Tibial nerve (tissue), 4 donors: Measurements from ENCODE around the gene INPP5A. TPM values are rescaled to one million over a fixed set of nuclear protein-coding genes. Genes with fewer than 3 reads are reported as not detected.

Source experiments
- DNase-seq, 2 donors: peaks; one replicate each; pipeline ENCODE4 v3.0.0-alpha.2; 2019; ENCODE audit warnings: low spot score in 2 of 2
- H3K27ac ChIP-seq, 4 donors: fragments of 200-600 bp; sonication (generic) in 3 of 4; one replicate each; pipeline ENCODE4 v1.5.1; 2017 to 2019; ENCODE audit warnings: mild to moderate bottlenecking in 1 of 4
- H3K27me3 ChIP-seq, 2 donors: fragments of 200-600 bp; sonication (generic) in 1 of 2; one replicate each; pipeline versions ENCODE4 v1.5.1 to v1.6.0; 2017 to 2019
- H3K36me3 ChIP-seq, 3 donors: fragments of 200-600 bp; sonication (generic); one replicate each; pipeline ENCODE4 v1.5.1; 2018 to 2019
- H3K4me1 ChIP-seq, 4 donors: fragments of 200-600 bp; sonication (generic) in 3 of 4; one replicate each; pipeline ENCODE4 v1.5.1; 2017 to 2019
- H3K4me3 ChIP-seq, 4 donors: fragments of 200-600 bp; sonication (generic) in 3 of 4; one replicate each; pipeline ENCODE4 v1.5.1; 2017 to 2019; ENCODE audit warnings: mild to moderate bottlenecking in 1 of 4, moderate library complexity in 1 of 4
- H3K9me3 ChIP-seq, 4 donors: fragments of 200-600 bp; sonication (generic) in 3 of 4; one replicate each; pipeline ENCODE4 v1.5.1; 2017 to 2019
- EP300 ChIP-seq, 2 donors: sonication (generic); formaldehyde crosslinking; IDR thresholded peaks; one replicate each; pipeline ENCODE4 v1.6.1; 2017; ENCODE audit warnings: antibody characterized with exemption in 2 of 2, mild to moderate bottlenecking in 1 of 2
- POLR2A ChIP-seq, 2 donors: fragments of 450-650 bp; IDR thresholded peaks; one replicate each; pipeline ENCODE4 v1.6.1; 2017; ENCODE audit warnings: antibody characterized with exemption in 2 of 2, mild to moderate bottlenecking in 2 of 2, moderate library complexity in 2 of 2
- WGBS, 2 donors: methylation state at CpG; one replicate each; pipeline ENCODE4 v1.1.5; 2018; 5-methylcytosine and 5-hydroxymethylcytosine counted together
- total RNA-seq, 4 donors: library from RNA; depleted of rRNA; stranded (reverse); fragments of >200 nt; gene quantifications; one replicate each; pipeline ENCODE4 v1.1.0, GENCODE V29; 2016
- TF ChIP-seq, protein P1 (sequence below), 5 experiments: fragments of 200-600 bp in 3 of 5; fragments of 450-650 bp in 2 of 5; sonication (generic) in 3 of 5; IDR thresholded peaks; one replicate each; pipeline ENCODE4 v1.5.1; 2016 to 2019; ENCODE audit warnings: antibody characterized with exemption in 5 of 5, mild to moderate bottlenecking in 3 of 5, moderate library complexity in 2 of 5

INPP5A gene
- total RNA-seq, 4 donors from 2014 or later, result 73.8 to 101 (median 86.2) TPM

DNA sequence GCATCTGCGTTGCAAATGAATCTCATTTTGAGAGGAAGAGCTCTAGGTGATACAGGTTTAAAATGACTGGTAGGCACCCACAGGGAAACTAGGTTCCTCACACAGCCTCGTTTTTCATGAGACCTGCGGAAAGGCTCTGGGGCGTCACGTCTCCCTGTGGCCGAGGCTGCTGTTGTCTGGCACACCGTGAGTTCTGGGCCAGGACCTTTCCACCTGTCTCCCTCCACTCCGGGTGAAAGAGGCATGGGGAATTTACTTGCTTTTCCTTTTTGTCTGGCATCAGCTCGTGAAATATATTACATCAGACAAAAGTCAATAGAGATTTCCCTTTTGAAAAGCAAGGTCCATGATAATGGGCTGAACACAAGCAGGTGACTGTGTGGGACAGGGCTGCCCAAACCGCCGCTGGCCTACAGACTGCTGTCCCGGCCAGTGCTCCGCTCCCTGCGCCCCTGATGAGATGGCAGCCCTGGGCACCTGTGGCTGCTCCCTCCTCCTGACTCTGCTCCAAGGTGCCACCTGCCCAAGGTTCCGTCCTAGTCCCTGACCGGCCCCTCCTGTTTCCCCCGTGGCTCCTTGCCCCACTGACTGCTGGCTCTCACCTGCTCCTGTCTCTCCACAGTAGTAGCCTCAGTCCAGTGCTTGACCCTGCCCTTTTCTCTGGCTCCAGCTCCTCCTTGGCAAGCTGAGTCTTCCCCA, 138.8 kb downstream of the INPP5A start:
- Histone ChIP-seq H3K9me3 (no peaks in the 10 kb centered on the region), H3K4me1 (no peaks in the 10 kb centered on the region), H3K4me3 (no peak overlapping the region), H3K27ac (no peak overlapping the region), H3K27me3 (no peaks in the 10 kb centered on the region), H3K36me3 (peaks cover 0 to 10% (median 0%) of the 10 kb centered on the region in 3 donors)
- DNase-seq, result no peak
- 87 to 92% methylated on average over 17 of the region's 17 CpGs for WGBS, 2 donors
- TF ChIP-seq POLR2A (IDR thresholded peaks at IDR 0.05) (no peak), EP300 (IDR thresholded peaks at IDR 0.05) (no peak)
- TF ChIP-seq, protein P1, sequence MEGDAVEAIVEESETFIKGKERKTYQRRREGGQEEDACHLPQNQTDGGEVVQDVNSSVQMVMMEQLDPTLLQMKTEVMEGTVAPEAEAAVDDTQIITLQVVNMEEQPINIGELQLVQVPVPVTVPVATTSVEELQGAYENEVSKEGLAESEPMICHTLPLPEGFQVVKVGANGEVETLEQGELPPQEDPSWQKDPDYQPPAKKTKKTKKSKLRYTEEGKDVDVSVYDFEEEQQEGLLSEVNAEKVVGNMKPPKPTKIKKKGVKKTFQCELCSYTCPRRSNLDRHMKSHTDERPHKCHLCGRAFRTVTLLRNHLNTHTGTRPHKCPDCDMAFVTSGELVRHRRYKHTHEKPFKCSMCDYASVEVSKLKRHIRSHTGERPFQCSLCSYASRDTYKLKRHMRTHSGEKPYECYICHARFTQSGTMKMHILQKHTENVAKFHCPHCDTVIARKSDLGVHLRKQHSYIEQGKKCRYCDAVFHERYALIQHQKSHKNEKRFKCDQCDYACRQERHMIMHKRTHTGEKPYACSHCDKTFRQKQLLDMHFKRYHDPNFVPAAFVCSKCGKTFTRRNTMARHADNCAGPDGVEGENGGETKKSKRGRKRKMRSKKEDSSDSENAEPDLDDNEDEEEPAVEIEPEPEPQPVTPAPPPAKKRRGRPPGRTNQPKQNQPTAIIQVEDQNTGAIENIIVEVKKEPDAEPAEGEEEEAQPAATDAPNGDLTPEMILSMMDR (IDR thresholded peaks at IDR 0.05), result no peak

DNA sequence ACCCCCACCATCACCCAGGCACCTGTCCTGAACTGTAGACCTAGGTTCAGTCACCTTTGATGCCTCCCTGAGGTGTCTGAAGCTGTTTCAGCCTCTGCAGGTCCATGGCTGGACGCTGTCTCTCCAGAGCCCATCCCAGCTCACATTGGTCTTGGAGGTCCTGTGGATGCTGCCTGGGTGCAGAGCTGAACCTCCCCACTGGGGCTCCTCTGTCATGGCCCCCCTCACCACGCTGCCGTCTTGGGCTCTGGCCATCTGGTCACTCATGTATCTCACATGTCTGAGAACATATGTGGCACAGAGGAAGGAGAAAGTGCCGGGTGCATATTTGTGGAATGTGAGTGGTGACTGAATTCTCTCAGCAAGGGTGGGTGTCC, 139.5 kb downstream of the INPP5A start:
- no peak overlapping the region for H3K4me3 ChIP-seq
- peaks cover 0 to 10% (median 0%) of the 10 kb centered on the region in 3 donors for H3K36me3 ChIP-seq
- no peak for TF ChIP-seq EP300 (IDR thresholded peaks at IDR 0.05)
- TF ChIP-seq, protein P1 (IDR thresholded peaks at IDR 0.05), result no peak
- no peak for TF ChIP-seq POLR2A (IDR thresholded peaks at IDR 0.05)
- no peaks in the 10 kb centered on the region for H3K27me3 ChIP-seq
- H3K27ac ChIP-seq, result no peak overlapping the region
- no peak for DNase-seq
- H3K9me3 ChIP-seq, result no peaks in the 10 kb centered on the region
- WGBS, 2 donors, result 90 to 96% methylated on average over 4 of the region's 4 CpGs
- H3K4me1 ChIP-seq, result no peaks in the 10 kb centered on the region

DNA sequence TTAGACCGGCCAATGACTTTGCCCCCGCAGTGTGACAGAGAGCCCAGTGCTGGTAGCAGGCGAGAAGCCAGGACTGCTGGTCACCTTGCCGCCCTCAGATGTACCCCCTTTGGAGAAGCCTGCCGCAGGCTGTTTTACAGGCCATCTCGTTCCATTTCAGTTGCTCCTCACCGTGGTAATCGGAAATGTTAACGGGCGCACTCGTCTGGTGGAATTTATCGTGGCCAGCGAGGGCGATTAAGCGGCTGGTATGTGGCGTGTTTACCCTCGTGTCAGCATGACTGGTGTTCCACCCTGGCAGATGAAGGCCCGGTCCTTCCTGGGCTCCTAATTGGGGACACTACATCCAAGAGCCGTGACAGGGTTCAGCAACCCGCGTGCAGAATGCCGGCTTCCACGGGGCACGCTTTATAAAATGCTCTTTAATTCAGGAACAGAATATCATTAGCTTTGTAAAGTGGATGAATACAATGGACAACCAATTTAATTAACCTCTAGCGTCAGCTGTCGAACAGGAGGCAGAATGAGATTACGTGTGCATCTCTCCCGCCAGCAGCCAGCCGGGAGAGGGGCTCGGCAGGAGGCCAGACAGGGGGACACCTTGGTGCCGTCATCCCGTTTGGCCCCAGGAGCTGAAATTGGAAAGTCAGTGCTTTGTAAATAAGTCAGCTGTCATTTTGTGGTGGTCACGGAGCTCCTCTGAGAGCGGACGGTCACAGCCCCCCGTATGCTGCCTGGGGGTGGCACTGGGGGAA, 140.1 kb downstream of the INPP5A start:
- 92 to 94% methylated on average over 36 of the region's 36 CpGs for WGBS, 2 donors
- Histone ChIP-seq H3K36me3 (peaks cover 0 to 10% (median 0%) of the 10 kb centered on the region in 3 donors), H3K4me3 (no peak overlapping the region), H3K9me3 (no peaks in the 10 kb centered on the region), H3K27ac (no peak overlapping the region), H3K4me1 (no peaks in the 10 kb centered on the region), H3K27me3 (no peaks in the 10 kb centered on the region)
- TF ChIP-seq EP300 (IDR thresholded peaks at IDR 0.05), result no peak
- no peak for TF ChIP-seq POLR2A (IDR thresholded peaks at IDR 0.05)
- TF ChIP-seq, protein P1 (IDR thresholded peaks at IDR 0.05), result no peak
- DNase-seq, result no peak

DNA sequence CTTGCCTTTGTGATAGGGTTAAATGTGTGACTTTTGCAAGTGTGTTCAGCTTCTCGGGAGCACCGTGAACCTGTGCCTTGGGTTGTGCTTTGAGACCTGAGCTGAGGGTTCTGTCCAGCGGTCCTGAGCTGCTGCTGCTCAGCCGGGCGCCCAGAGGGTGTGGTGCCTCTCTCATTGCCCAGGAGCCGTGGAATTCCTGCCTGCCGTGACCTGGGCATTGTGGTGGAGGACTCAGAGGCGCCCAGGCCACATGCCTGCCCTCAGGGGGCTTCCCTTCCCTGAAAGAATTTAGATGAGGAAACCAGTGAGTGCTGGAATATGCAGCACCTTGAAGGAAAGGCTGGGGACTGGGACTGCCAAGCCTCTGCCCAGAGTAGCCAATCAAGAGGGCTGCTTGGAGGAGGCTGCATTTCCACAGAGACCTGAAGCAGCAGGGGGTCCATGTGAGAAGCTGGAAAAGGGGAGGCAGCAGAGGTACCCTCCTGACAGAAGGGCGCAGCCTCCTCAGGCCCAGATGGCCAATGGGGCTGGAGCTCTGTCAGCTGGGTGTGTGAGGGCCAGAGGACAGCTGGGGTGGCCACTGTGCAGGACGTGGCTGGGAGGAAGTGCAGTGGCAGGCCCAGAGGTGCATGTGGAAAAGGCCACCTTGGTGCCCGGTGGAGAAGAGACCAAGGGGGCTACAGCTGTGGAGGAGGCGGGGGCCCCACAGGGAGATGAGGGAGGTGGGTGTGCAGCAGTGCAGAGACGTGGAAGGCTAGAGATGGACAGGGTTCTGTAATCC, 141.0 kb downstream of the INPP5A start:
- no peak overlapping the region for H3K4me3 ChIP-seq
- H3K27me3 ChIP-seq, result no peaks in the 10 kb centered on the region
- no peak for DNase-seq
- TF ChIP-seq POLR2A (IDR thresholded peaks at IDR 0.05), result no peak
- TF ChIP-seq, protein P1 (IDR thresholded peaks at IDR 0.05), result no peak
- TF ChIP-seq EP300 (IDR thresholded peaks at IDR 0.05), result no peak
- H3K4me1 ChIP-seq, result no peaks in the 10 kb centered on the region
- 88 to 95% methylated on average over 10 to 13 of the region's 13 CpGs for WGBS, 2 donors
- no peaks in the 10 kb centered on the region for H3K9me3 ChIP-seq
- peaks cover 0 to 8% (median 0%) of the 10 kb centered on the region in 3 donors for H3K36me3 ChIP-seq
- H3K27ac ChIP-seq, result no peak overlapping the region
